ENCODE measurements around the gene MAST1.
A peak's percentile ranks its signal among the peaks of the same experiment; 100 is the strongest.

The MAST1 gene

GRCh38 chr19:12838182-12838885 is at the start of gene MAST1:
TSS of gene MAST1 (plus strand) at chr19:12838515. CDS start at chr19:12838573, 58 bp downstream.
- no peak for DNase-seq (ENCODE audit: extremely low read depth, low read depth)
- peak; percentile 9 for TF ChIP-seq CTCF (IDR thresholded peaks at IDR 0.05; ENCODE audit: low read depth, low read length)

GRCh38 chr19:12788682-12789097 is 49.6 kb upstream of the MAST1 start:
- DNase-seq (ENCODE audit: extremely low read depth, low read depth) = no peak

GRCh38 chr19:12789098-12789903 is 49.0 kb upstream of the MAST1 start:
- no peak for TF ChIP-seq CTCF (IDR thresholded peaks at IDR 0.05; ENCODE audit: low read depth, low read length)
- no peak for DNase-seq (ENCODE audit: extremely low read depth, low read depth)

More at GRCh38 chr19:12788682-12789097, 49.6 kb upstream of the MAST1 start:
- no peak for TF ChIP-seq CTCF (IDR thresholded peaks at IDR 0.05; ENCODE audit: low read depth, low read length)

GRCh38 chr19:12789904-12790619 is 48.3 kb upstream of the MAST1 start:
- DNase-seq (ENCODE audit: extremely low read depth, low read depth) = peak; percentile 94
- TF ChIP-seq CTCF (IDR thresholded peaks at IDR 0.05; ENCODE audit: low read depth, low read length) = no peak

GRCh38 chr19:12790628-12791344 is 47.5 kb upstream of the MAST1 start:
- no peak for DNase-seq (ENCODE audit: extremely low read depth, low read depth)
- TF ChIP-seq CTCF (IDR thresholded peaks at IDR 0.05; ENCODE audit: low read depth, low read length) = no peak

GRCh38 chr19:12791345-12792050 is 46.8 kb upstream of the MAST1 start, which contains the start of gene JUNB:
TSS of gene JUNB (plus strand) at chr19:12791486. CDS start at chr19:12791772, 286 bp downstream.
- no peak for TF ChIP-seq CTCF (IDR thresholded peaks at IDR 0.05; ENCODE audit: low read depth, low read length)
- peak; percentile 98 for DNase-seq (ENCODE audit: extremely low read depth, low read depth)

Measured in AG09319 (cell line).